ENCODE measurements around the gene ACOXL.
"Not testable (repeated sequence)": the region's sequence is repeated elsewhere in the genome, so short reads cannot be mapped to it uniquely, and the experiment has no call there.

The ACOXL gene

GRCh38 chr2:110852541-110853263 is 120.3 kb downstream of the ACOXL start:
- peak; percentile 49 for DNase-seq
- peaks cover 4% of the 10 kb centered on the region for H3K9me3 Mint-ChIP-seq
- H3K4me3 Mint-ChIP-seq = no peak overlapping the region
- peaks cover 60% of the 10 kb centered on the region for H3K27me3 Mint-ChIP-seq
- peaks cover 77% of the 10 kb centered on the region for H3K4me1 Mint-ChIP-seq (ENCODE audit: low read depth)
- H3K36me3 Mint-ChIP-seq (ENCODE audit: low read depth) = no peaks in the 10 kb centered on the region
- peak overlapping the region; percentile 26 for H3K27ac Mint-ChIP-seq

DNA sequence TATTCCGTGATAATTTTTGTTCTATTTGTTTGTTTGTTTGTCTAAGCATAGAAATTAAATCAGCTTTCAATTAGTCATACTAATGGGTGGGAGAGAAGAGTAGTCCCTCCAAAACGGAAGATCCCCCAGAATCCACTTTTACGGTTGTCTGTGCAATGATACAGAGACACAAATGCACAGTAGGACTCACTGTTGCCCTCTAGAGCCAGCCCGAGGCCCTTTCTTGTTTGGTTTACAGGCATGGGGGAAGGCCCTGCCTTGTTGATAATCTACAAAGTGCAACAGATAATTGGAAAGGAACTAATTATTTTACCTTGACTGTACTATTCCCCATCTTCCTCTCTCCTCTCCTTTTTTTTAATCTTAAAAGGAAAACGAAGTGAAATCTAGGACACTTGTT is 121.1 kb downstream of the ACOXL start:
- Mint-ChIP-seq H3K9me3 (peaks cover 4% of the 10 kb centered on the region), H3K27me3 (peaks cover 64% of the 10 kb centered on the region), H3K36me3 (ENCODE audit: low read depth) (no peaks in the 10 kb centered on the region), H3K4me1 (ENCODE audit: low read depth) (peaks cover 77% of the 10 kb centered on the region), H3K4me3 (no peak overlapping the region), H3K27ac (no peak overlapping the region)
- peak; percentile 65 for DNase-seq

GRCh38 chr2:110853948-110854347 is 121.6 kb downstream of the ACOXL start:
- DNase-seq = no peak
- Mint-ChIP-seq H3K27me3 (peaks cover 63% of the 10 kb centered on the region), H3K9me3 (peaks cover 4% of the 10 kb centered on the region), H3K36me3 (ENCODE audit: low read depth) (no peaks in the 10 kb centered on the region), H3K4me1 (ENCODE audit: low read depth) (peaks cover 77% of the 10 kb centered on the region), H3K4me3 (no peak overlapping the region), H3K27ac (no peak overlapping the region)

GRCh38 chr2:110854355-110855081 is 122.1 kb downstream of the ACOXL start:
- H3K36me3 Mint-ChIP-seq (ENCODE audit: low read depth) = no peaks in the 10 kb centered on the region
- H3K27ac Mint-ChIP-seq = no peak overlapping the region
- H3K4me3 Mint-ChIP-seq = no peak overlapping the region
- peaks cover 4% of the 10 kb centered on the region for H3K9me3 Mint-ChIP-seq
- H3K27me3 Mint-ChIP-seq = peaks cover 66% of the 10 kb centered on the region
- peak; percentile 46 for DNase-seq
- H3K4me1 Mint-ChIP-seq (ENCODE audit: low read depth) = peaks cover 80% of the 10 kb centered on the region

GRCh38 chr2:110855841-110856240 is 123.5 kb downstream of the ACOXL start:
- H3K9me3 Mint-ChIP-seq; H3K4me3 Mint-ChIP-seq; H3K27ac Mint-ChIP-seq; H3K36me3 Mint-ChIP-seq (ENCODE audit: low read depth); DNase-seq: not testable (repeated sequence)
- Mint-ChIP-seq H3K27me3 (peaks cover 66% of the 10 kb centered on the region), H3K4me1 (ENCODE audit: low read depth) (peaks cover 81% of the 10 kb centered on the region)

DNA sequence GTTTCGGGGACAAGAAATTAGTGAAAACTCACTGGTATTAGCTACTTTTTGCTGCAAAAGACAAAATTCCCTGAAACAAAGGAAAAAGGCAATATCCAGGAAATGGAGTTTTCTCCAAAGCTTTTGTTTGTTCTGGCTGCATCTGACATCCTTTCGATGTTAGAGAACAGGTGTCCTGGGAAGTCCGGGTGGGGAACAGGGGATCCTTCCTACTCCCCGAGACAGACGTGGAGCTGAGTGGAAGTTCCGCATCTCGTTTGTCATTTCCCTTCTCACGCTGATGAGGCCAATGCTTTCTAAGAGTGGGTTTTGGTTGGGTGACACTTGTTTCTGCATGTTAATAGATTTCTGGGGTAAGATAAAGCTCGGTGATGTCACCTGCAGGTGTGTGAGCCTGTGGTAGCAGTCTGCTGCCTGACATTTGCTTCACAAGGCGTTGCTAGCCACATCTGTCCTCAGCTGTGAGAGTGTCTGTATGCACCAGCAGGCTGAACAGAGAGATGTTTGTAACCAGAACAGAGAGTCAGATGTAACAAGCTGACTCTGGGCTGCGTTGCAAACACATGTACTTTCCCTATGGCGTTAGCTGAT is 125.9 kb downstream of the ACOXL start:
- H3K27ac Mint-ChIP-seq = peak overlapping the region; percentile 49
- H3K4me1 Mint-ChIP-seq (ENCODE audit: low read depth) = peaks cover 63% of the 10 kb centered on the region
- peaks cover 77% of the 10 kb centered on the region for H3K27me3 Mint-ChIP-seq
- peaks cover 4% of the 10 kb centered on the region for H3K9me3 Mint-ChIP-seq
- H3K4me3 Mint-ChIP-seq = peak overlapping the region; percentile 16
- no peak for DNase-seq
- no peaks in the 10 kb centered on the region for H3K36me3 Mint-ChIP-seq (ENCODE audit: low read depth)

DNA sequence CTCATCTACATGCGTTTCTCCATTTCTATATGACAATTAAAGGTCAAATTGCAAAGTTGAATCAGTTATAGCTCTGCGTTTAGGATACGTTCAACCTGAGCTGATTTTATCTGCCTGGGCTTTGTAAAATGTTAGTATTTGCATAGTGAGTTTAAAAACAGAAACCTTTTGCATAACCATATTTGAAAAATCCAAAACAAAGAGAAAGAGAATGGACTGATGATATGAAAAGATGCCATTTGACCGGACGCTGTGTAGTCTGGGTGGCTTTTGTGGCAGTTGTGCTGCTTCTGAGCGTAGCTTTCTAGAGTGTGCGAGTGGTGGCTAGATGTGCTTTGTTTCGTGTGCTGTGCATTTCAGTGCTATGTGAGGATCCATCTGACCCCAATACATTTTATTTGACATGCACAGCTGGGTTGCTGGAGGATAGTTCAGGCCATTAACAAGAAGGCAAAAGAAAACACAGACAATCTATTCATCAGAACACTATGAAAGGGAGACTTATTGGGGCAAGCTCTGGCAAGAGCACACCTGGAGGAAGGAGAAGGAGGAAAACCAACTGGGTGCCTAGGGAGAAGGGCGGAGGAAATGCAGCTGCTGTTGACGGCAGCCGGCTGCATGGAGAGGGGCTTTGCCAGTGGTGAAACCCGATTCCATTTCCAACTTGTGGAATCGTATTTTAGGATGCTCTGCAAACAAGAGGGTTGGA is 126.8 kb downstream of the ACOXL start:
- Mint-ChIP-seq H3K4me3 (peak overlapping the region; percentile 16), H3K36me3 (ENCODE audit: low read depth) (no peaks in the 10 kb centered on the region), H3K27me3 (peaks cover 79% of the 10 kb centered on the region), H3K27ac (peak overlapping the region; percentile 49), H3K4me1 (ENCODE audit: low read depth) (peaks cover 61% of the 10 kb centered on the region), H3K9me3 (peaks cover 4% of the 10 kb centered on the region)
- no peak for DNase-seq

GRCh38 chr2:110860630-110861029 is 128.3 kb downstream of the ACOXL start:
- no peak overlapping the region for H3K4me3 Mint-ChIP-seq
- no peak for DNase-seq

DNA sequence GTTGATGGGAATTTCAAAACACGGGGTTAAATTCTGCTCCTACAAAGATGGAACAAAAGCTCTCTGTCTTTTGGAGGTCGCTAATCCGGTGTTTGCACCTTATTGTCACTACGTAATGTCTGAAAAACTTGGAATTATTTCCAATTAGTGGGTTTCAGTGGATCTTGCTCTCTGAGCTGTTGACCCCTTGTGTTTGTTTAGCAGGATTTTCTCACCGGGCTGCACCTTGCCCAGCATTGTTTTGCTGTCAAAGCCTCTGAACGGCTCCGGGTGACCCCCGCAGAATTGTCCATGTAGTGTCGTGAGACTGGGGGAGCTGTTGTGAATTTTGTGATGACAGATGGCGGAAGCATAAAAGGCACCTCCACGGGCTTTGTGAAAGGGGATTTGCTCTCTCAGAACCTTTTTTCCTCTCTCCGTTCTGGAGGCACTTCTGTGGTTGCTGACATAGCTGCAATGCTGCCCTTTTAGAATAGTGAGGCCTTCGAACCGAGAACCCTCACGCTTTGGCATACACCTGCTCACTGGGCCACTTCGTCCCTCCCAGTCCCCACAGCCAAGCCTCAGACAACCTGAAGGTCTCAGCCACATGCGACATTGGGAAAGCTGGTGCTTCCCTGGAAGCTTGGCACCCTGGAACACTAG is 129.4 kb downstream of the ACOXL start:
- Mint-ChIP-seq H3K4me1 (ENCODE audit: low read depth) (peaks cover 72% of the 10 kb centered on the region), H3K4me3 (no peak overlapping the region), H3K36me3 (ENCODE audit: low read depth) (no peaks in the 10 kb centered on the region), H3K27me3 (peaks cover 55% of the 10 kb centered on the region), H3K27ac (no peak overlapping the region), H3K9me3 (peaks cover 4% of the 10 kb centered on the region)
- DNase-seq = no peak

More at GRCh38 chr2:110860630-110861029, 128.3 kb downstream of the ACOXL start:
- H3K27me3 Mint-ChIP-seq = peaks cover 66% of the 10 kb centered on the region
- no peak overlapping the region for H3K27ac Mint-ChIP-seq
- no peaks in the 10 kb centered on the region for H3K36me3 Mint-ChIP-seq (ENCODE audit: low read depth)
- peaks cover 62% of the 10 kb centered on the region for H3K4me1 Mint-ChIP-seq (ENCODE audit: low read depth)
- peaks cover 4% of the 10 kb centered on the region for H3K9me3 Mint-ChIP-seq

- no peak for DNase-seq
- H3K4me3 Mint-ChIP-seq = no peak overlapping the region
- no peaks in the 10 kb centered on the region for H3K36me3 Mint-ChIP-seq (ENCODE audit: low read depth)
- H3K27me3 Mint-ChIP-seq = peaks cover 64% of the 10 kb centered on the region
- H3K9me3 Mint-ChIP-seq = no peaks in the 10 kb centered on the region
- H3K27ac Mint-ChIP-seq = no peak overlapping the region
- peaks cover 69% of the 10 kb centered on the region for H3K4me1 Mint-ChIP-seq (ENCODE audit: low read depth)
Observed at GRCh38 chr2:110863726-110864125, 131.4 kb downstream of the ACOXL start.

DNA sequence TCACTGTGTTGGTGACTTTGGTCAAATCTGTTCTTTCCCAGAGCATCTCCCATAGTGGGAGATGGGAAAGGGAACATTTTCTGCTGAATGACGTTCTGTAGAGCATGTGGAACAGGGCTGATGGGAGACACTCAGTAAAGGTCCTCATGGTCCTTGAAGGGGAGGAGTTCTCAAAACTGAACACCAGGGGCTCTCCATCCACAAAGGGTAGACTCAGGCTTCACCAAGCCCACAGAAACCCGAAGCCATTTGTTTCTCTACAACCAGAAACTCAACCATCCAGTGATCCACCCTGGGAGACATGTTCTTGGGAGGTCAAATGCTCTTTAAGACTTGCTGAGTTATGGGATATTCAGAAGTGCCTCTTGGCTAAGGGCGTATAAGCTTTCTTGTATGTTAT is 131.8 kb downstream of the ACOXL start:
- peaks cover 65% of the 10 kb centered on the region for H3K4me1 Mint-ChIP-seq (ENCODE audit: low read depth)
- H3K9me3 Mint-ChIP-seq = no peaks in the 10 kb centered on the region
- DNase-seq = no peak
- no peak overlapping the region for H3K27ac Mint-ChIP-seq
- peaks cover 65% of the 10 kb centered on the region for H3K27me3 Mint-ChIP-seq
- H3K36me3 Mint-ChIP-seq (ENCODE audit: low read depth) = no peaks in the 10 kb centered on the region
- no peak overlapping the region for H3K4me3 Mint-ChIP-seq

DNA sequence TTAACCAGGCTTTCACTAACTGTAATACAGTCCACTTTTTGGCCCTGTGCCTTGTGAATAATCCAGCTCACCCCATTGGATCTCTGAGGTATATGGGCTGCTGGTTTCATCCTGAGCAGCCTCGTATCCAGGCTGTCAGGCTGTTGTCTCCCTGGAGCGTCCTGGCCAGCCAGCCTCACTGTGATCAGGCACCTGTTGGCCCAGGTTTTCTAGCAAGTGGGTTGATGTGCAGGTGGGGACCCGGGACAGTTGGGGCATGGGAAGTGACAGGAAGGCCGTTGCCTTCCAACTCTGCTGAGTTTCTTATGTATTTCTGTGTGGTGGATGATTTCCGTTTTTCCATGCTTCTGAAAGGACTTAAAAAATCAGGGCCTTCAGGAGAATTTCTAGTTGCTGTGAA is 132.4 kb downstream of the ACOXL start:
- peaks cover 59% of the 10 kb centered on the region for H3K4me1 Mint-ChIP-seq (ENCODE audit: low read depth)
- peak overlapping the region; percentile 52 for H3K27ac Mint-ChIP-seq

DNA sequence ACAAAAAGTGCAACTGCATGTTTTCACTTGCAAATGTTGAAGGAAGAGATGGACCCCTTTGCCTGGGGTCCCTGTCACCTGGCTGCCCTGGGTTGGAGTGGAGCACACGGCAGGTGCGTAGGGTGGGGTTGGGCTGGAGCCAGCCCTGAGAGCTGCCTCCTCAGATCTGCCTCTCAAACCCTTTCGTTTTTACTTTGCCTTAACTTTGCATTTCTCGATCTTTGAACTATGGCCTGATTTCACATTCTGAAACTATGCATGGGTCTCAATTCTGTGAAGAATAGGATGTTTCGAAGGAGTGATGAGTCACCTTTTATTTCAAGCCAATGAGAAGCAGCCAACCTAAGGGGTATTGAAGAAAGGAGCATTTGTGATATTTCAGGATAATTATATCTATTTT is 132.8 kb downstream of the ACOXL start:
- peaks cover 55% of the 10 kb centered on the region for H3K4me1 Mint-ChIP-seq (ENCODE audit: low read depth)
- H3K9me3 Mint-ChIP-seq = no peaks in the 10 kb centered on the region
- DNase-seq = peak; percentile 57
- peaks cover 65% of the 10 kb centered on the region for H3K27me3 Mint-ChIP-seq
- peak overlapping the region; percentile 4 for H3K4me3 Mint-ChIP-seq
- H3K27ac Mint-ChIP-seq = peak overlapping the region; percentile 52
- H3K36me3 Mint-ChIP-seq (ENCODE audit: low read depth) = no peaks in the 10 kb centered on the region

More for the DNA sequence above, 132.4 kb downstream of the ACOXL start:
- peaks cover 66% of the 10 kb centered on the region for H3K27me3 Mint-ChIP-seq
- peak overlapping the region; percentile 4 for H3K4me3 Mint-ChIP-seq
- no peak for DNase-seq
- no peaks in the 10 kb centered on the region for H3K9me3 Mint-ChIP-seq
- no peaks in the 10 kb centered on the region for H3K36me3 Mint-ChIP-seq (ENCODE audit: low read depth)

GRCh38 chr2:110866045-110866444 is 133.7 kb downstream of the ACOXL start:
- Mint-ChIP-seq H3K4me3 (peak overlapping the region; percentile 1), H3K36me3 (ENCODE audit: low read depth) (no peaks in the 10 kb centered on the region), H3K27me3 (peaks cover 65% of the 10 kb centered on the region), H3K9me3 (no peaks in the 10 kb centered on the region), H3K27ac (peak overlapping the region; percentile 73), H3K4me1 (ENCODE audit: low read depth) (peaks cover 49% of the 10 kb centered on the region)
- DNase-seq = no peak

All from activated T-cell treated with anti-CD3 and anti-CD28 coated beads, Interleukin-2, amount 50 U/mL, for 24 hours (primary cell).